Osteocyte (in vitro differentiated cells): Measurements from ENCODE around the gene C9. TPM values are rescaled to one million over a fixed set of nuclear protein-coding genes. Genes with fewer than 3 reads are reported as not detected.
"Not testable (repeated sequence)": the region's sequence is repeated elsewhere in the genome, so short reads cannot be mapped to it uniquely, and the experiment has no call there.

Experiments used
- DNase-seq: peaks from one replicate; pipeline ENCODE4 v3.0.0; 2021; ENCODE audit warnings: mixed read lengths; ENCODE audit not compliant: unreplicated experiment; ENCODE audit errors: extremely low spot score
- H3K27ac Mint-ChIP-seq: one replicate; pipeline ENCODE4 v1.8.0; 2021; ENCODE audit warnings: mild to moderate bottlenecking, mixed read lengths; ENCODE audit not compliant: unreplicated experiment
- H3K27me3 Mint-ChIP-seq: one replicate; pipeline ENCODE4 v1.8.0; 2021; ENCODE audit warnings: mixed read lengths; ENCODE audit not compliant: unreplicated experiment
- H3K36me3 Mint-ChIP-seq: one replicate; pipeline ENCODE4 v1.8.0; 2021; ENCODE audit warnings: mixed read lengths; ENCODE audit not compliant: unreplicated experiment
- H3K4me1 Mint-ChIP-seq: one replicate; pipeline ENCODE4 v1.8.0; 2021; ENCODE audit warnings: mixed read lengths; ENCODE audit not compliant: unreplicated experiment
- H3K4me3 Mint-ChIP-seq: one replicate; pipeline ENCODE4 v1.8.0; 2021; ENCODE audit warnings: mild to moderate bottlenecking, moderate library complexity, mixed read lengths; ENCODE audit not compliant: unreplicated experiment
- H3K9me3 Mint-ChIP-seq: one replicate; pipeline ENCODE4 v1.8.0; 2021; ENCODE audit warnings: mixed read lengths; ENCODE audit not compliant: unreplicated experiment
- CTCF ChIP-seq: fragments of 200-600 bp; sonication (generic); IDR thresholded peaks from 2 replicates; pipeline ENCODE4 v1.5.0; 2021; ENCODE audit warnings: antibody characterized with exemption, mild to moderate bottlenecking, moderate library complexity
- total RNA-seq: library from RNA; stranded (reverse); gene quantifications from 2 replicates; pipeline ENCODE4 v1.2.1, GENCODE V29; 2021

Gene C9
- total RNA-seq, 1 donor from 2014 or later: not detected

- H3K9me3 Mint-ChIP-seq: no peaks in the 10 kb centered on the region
- no peak overlapping the region for H3K27ac Mint-ChIP-seq
- DNase-seq: no peak
- TF ChIP-seq CTCF: no peak
- H3K4me1 Mint-ChIP-seq: no peaks in the 10 kb centered on the region
- H3K36me3 Mint-ChIP-seq: no peaks in the 10 kb centered on the region
- no peak overlapping the region for H3K4me3 Mint-ChIP-seq
- H3K27me3 Mint-ChIP-seq: peaks cover 44% of the 10 kb centered on the region
Measured at GRCh38 chr5:39337252-39337915, 26.9 kb downstream of the C9 start.

- H3K27me3 Mint-ChIP-seq: peaks cover 51% of the 10 kb centered on the region
- not testable (repeated sequence) for H3K27ac Mint-ChIP-seq, H3K9me3 Mint-ChIP-seq, DNase-seq, H3K36me3 Mint-ChIP-seq, H3K4me1 Mint-ChIP-seq, H3K4me3 Mint-ChIP-seq
Measured at GRCh38 chr5:39334296-39334695, 30.0 kb downstream of the C9 start.

GRCh38 chr5:39333104-39333503, 31.2 kb downstream of the C9 start:
- H3K4me3 Mint-ChIP-seq: no peak overlapping the region
- DNase-seq: no peak
- no peak for TF ChIP-seq CTCF
- H3K27ac Mint-ChIP-seq: no peak overlapping the region
- no peaks in the 10 kb centered on the region for H3K4me1 Mint-ChIP-seq
- H3K9me3 Mint-ChIP-seq: no peaks in the 10 kb centered on the region
- peaks cover 45% of the 10 kb centered on the region for H3K27me3 Mint-ChIP-seq
- H3K36me3 Mint-ChIP-seq: no peaks in the 10 kb centered on the region

DNA sequence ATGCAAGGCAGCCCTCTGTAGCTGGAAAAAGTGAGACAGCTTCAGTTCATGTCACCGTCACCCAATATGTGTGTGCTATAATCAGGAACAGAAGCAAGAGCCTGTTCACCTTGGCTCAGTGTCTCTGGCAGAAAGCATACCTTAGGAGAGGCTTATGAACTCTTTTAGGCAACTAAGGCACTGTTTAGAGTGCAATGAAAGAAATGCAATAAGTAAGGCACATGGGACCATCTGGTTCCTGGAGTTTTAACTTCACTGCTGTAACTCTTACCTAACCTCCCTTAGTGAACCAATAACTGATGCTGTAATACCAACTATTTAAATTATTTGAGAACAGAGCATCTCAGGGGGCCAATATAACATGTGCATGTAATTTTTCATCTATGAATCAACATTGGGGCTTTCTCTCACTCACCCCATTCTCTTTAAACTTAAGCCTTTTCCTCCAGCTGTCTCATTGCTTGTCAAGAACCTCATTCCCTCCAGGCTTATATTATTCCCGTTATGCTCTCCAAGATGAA, 32.4 kb downstream of the C9 start:
- no peaks in the 10 kb centered on the region for H3K4me1 Mint-ChIP-seq
- peaks cover 41% of the 10 kb centered on the region for H3K27me3 Mint-ChIP-seq
- H3K27ac Mint-ChIP-seq: no peak overlapping the region
- no peak for DNase-seq
- no peaks in the 10 kb centered on the region for H3K9me3 Mint-ChIP-seq
- no peak for TF ChIP-seq CTCF
- no peak overlapping the region for H3K4me3 Mint-ChIP-seq
- H3K36me3 Mint-ChIP-seq: no peaks in the 10 kb centered on the region

GRCh38 chr5:39328731-39329130, 35.6 kb downstream of the C9 start:
- no peak for TF ChIP-seq CTCF
- no peaks in the 10 kb centered on the region for H3K4me1 Mint-ChIP-seq
- no peak overlapping the region for H3K4me3 Mint-ChIP-seq
- H3K36me3 Mint-ChIP-seq: no peaks in the 10 kb centered on the region
- H3K9me3 Mint-ChIP-seq: no peaks in the 10 kb centered on the region
- DNase-seq: no peak
- no peak overlapping the region for H3K27ac Mint-ChIP-seq
- peaks cover 45% of the 10 kb centered on the region for H3K27me3 Mint-ChIP-seq
